HG02981 (cell line): ENCODE measurements around the gene NAXD.
"Not testable (repeated sequence)": the region's sequence is repeated elsewhere in the genome, so short reads cannot be mapped to it uniquely, and the experiment has no call there.

Source experiments
- ATAC-seq: cut with Tn5 transposase; IDR thresholded peaks from one replicate; pipeline ENCODE4 v1.9.1; 2021; ENCODE audit warnings: mild to moderate bottlenecking, moderate library complexity; ENCODE audit not compliant: unreplicated experiment

The NAXD gene

DNA sequence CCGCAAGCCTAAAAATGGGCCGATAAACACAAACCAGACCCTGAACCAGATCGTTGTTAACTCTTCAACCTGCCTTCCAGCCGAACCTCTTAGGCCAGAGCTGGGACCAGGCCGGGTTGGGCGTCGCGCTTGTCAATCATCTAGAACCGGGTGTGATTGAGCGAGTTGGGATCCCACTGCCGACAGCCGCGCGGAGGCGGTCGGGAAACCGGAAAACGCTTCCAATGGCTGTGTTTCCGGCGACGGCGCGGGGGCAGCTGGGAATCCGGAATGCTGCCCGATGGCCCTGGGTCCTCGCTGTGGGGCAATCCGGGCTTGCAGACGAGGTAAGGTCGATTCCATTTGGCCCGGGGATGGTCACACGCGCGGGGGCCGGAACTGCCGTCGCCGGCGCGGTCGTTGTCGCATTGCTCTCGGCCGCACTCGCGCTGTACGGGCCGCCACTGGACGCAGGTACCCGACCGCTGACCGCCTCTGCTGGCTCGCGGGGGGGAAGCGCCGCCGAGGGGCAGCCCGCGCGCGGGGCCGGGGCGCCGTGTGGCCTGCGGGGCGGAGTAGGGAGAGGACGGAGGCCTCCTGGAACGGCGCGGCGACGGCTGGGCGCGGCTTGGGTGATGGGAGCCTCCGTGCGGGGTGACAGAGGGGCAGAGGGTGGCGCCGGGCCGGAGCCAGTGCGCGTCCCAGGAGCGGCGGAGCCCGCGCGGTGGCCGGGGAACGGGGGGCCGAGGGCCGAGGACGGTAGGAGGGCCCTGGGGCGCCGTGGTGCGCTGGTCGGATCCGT lies at the start of gene NAXD:
Gene NAXD (plus strand): TSS at position 224 of the 781 bp plus-strand sequence. CDS start 57 bp downstream, at position 281.
- peak; percentile 82 for ATAC-seq

DNA sequence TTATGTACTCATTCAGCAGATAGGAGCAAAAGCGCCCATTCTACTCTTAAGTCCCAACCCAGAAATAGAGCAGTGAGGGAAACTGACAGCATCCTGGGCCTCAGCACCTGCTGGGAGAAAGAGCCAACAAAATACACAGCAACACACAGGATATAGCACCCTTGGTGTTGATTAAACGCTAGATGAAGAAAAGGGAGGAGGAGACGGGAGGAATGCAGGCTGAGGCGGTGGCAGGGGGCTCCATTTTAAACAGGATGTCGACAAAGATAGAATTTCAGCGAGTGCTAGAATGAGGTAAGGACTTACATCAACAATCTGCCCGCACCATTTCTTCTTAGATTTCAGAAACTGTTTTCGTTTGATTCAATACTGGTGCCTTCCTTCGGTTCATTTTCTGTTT lies 49.2 kb upstream of the NAXD start:
- ATAC-seq: no peak

DNA sequence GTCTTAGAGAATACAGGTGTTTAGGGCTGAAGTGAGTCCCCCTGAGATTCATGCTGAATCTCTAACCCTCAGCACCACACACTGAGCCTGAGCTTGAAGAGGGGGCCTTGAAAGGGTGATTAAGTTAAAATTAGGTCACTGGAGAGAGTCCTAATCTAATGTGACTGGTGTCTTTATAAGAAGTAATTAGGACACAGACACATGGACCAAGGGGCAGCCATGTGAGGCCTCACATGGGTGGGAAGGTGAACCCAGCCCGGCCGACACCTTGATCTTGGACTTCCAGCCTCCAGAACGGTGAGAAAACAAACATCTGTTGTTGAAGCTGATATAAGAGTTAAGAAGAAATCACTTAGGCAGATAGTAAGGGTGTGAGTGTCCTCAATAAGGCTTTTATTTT lies 46.7 kb upstream of the NAXD start:
- no peak for ATAC-seq

GRCh38 chr13:110569962-110570361 lies 45.4 kb upstream of the NAXD start:
- not testable (repeated sequence) for ATAC-seq

DNA sequence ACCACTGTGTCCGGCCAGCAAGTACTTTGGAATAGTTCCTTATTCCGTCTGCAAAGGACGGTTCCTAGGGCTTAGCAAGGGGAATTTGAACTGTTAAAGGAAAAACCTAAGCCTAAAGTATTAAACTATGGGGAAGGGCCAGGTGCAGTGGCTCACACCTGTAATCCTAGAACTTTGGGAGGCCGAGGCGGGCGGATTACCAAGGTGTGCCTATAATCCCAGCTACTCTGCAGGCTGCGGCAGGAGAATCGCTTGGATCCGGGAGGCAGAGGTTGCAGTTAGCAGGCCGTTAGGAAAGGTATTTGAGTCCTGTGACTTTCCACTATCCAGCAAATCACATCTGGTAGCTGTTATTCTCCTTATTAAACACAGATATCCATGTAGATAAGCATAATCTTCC lies 44.5 kb upstream of the NAXD start:
- no peak for ATAC-seq

DNA sequence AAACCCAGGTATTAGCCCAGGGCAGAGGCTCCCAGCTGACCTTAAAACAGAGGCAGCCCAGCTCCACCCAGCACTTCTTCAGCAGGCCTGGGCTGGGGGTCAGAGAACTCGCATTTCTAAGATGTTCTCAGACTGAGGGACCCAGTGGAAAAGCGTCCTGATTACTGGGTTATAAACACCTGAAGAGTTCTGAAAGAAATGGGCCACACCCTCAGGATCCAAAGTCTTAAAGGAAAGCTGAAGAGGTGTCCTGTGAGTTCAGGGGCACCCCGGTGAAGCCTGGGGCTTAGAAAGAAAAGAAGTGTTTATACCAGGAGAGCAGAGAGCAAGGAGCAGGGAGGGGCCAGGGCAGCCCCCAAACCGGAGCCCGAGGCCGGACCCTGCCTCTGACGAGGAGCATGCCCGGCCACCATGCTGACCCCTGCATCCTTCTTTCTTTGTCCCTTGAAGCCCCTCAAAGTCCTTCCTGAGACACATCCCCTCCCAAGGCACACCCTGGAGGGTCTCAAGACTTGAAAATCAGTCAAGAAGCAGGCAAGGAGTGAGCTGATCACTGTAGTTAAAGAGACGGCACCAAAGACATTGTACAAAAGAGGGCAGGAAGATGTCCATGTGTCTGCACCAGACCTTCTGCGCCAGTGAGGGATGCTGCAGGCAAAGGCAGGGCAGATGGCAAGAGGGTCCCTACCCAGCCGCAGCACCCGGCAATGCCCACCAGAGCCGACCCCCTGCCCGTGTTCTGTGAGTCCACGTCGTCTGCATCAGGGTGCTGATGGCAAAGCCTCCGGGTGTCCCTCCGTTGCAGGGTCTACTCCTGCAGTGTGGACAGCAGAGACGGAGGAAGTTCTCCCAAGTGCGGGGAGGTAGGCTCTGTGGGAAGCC lies 43.2 kb upstream of the NAXD start:
- no peak for ATAC-seq

DNA sequence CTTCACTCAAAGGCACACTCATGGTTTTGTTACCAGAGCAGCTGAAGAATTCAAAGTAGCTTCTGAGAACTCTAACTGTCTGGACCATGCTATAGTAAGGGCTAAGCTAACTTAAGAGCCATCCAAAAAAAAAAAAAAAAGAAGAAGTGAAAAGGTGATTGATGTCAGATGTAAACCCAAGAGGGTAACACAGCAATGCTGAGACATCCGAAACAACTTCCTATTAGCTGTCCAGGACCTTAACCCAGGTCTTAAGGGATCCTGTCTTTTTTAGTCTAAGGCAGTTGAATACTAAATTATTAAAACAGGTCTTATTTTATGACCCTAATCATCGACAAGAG lies 42.6 kb upstream of the NAXD start:
- no peak for ATAC-seq

- no peak for ATAC-seq
Observed at GRCh38 chr13:110574161-110574560, 41.2 kb upstream of the NAXD start.

DNA sequence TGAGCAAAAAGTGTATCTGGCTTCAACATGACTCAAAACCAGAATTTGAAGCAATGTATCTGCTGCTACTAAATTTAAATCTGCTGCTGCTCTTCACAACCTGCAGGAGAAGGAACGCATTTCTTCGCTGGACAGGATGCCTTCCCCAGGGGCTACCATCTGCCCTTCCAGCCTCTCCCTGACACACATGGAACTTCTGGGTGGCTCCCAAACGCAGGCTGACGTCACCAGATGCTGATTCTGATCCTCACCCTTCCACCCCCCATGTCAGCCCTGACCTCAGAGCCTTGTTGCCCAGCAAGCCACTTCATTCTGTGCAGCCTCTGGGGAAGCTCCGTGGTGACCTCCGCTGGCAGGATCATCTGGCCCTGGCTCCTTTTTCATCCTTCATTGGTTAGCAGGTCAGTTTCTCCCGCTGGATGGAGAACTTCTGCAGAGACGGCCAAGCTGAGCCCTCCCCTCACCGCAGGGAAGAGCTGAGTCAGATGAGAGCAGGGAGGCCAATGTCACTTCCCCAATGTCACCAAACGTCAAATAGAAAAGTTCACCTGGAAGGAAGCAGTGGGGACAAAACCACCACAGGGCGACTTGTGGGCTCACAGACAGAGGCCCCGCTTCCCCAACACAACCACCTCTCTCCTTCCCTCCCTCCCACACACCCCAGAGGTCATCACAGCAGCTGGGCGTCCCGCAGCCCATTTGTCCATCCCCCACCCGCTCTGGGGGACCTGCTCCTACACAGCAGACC lies 39.8 kb upstream of the NAXD start:
- peak; percentile 69 for ATAC-seq

GRCh38 chr13:110576070-110576394 lies 39.3 kb upstream of the NAXD start:
- no peak for ATAC-seq

- ATAC-seq: no peak
Observed at GRCh38 chr13:110576736-110577476, 38.4 kb upstream of the NAXD start.

DNA sequence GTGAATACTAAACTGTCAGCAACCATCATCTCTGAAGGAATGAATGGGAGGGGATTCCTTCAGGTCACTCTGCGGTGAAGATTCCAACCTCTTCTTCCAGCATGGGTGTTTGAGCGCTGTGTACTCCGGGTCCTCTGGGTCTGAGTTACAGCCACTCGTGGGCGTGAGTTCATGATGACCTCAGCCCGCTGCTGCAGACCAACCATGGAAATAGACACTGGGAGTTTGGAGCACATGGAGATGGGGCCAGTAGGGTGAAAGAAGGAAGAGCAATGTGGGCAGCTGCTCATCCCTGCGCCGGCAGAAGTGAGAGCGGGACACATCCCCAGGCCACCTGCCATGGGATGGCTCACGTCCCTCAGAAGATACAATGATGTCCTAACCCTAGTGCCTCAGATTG lies 37.0 kb upstream of the NAXD start:
- no peak for ATAC-seq

GRCh38 chr13:110580800-110581199 lies 34.5 kb upstream of the NAXD start:
- no peak for ATAC-seq

DNA sequence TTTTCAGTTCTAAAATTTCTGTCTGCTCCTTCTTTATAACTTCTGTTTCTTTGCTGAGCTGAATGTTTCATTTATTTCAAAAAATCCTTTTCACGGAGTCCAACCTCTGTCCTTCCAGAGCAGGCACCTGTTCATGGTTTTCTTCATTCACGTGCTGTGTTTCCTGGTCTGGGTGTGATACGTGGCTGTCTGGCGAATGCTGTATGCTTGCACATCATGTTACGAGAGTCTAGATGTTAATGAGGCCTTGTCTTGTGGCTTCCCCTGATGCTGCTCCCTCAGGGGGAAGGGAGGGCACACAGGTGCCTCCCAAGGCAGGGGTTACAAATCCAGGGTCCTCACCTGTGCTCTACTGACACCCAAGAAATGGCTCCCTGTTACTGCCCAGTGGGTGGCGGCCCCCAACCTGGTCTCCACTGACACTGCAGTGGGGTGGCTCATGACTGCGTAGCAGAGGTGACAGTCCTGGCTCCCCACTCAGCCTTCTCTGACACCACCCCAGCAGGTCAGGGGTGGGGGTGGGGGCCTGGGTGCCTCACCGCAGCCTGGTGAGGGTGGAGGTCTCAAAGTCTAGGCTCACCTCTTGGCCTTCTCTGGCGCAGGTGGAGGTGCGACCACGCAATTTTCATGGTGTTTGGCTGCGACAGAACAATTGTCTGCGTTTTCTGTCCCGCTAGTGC lies 33.7 kb upstream of the NAXD start:
- no peak for ATAC-seq

DNA sequence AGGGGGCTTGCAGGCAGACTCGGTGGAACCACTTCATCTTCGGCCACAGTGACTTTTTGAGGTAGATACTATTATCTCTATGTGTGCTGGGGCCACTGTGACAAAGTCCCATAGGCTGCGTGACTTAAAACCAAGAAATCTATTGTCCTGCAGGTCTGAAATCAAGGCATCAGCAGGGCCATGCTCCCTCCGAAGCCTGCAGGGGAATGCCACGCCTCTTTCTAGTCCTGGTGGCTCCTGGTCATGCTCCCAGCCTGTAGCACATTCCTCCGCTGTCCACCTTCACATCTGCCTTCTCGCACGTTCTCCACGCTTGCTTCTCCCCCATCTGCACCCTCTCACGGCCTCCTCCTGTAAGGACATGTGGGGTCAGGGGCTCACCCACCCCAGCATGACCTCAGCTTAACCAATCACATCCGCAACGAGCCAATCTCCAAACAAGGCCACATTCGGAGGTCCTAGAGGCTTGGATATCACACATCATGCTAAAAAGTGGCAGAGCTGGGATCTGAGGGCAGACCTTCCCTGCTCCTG lies 32.9 kb upstream of the NAXD start:
- ATAC-seq: no peak

DNA sequence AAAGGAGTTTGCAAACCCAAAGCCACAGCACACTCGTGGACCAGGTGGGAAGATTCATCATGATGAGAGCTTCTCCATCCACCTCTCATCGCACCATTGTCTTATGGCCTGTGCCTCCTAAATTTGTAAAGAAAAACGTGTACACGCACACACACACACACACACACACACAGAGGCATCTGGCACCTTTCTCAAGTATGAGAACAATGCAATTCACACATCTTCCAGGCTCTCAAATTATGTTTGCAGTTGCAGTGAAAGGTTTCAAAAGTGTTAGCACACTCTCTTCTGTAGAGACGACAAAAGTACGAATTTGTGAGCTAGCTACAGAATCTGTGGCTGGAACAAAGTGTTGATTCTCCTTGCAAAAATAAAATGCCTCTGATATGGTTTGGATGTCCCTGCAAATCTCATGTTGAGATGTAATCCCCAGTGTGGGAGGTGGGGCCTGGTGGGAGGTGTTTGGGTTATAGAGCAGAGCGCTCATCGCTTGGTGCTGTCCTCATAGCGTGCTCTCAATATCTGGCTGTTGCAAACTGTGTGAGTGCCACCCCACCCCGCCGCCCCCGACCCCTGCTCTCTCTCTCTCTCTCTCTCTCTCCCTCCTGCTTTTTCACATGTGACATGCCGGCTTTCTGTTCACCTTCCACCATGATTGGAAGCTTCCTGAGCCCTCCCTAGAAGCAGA lies 32.0 kb upstream of the NAXD start:
- no peak for ATAC-seq

GRCh38 chr13:110589793-110590390 lies 25.5 kb upstream of the NAXD start:
- ATAC-seq: no peak

DNA sequence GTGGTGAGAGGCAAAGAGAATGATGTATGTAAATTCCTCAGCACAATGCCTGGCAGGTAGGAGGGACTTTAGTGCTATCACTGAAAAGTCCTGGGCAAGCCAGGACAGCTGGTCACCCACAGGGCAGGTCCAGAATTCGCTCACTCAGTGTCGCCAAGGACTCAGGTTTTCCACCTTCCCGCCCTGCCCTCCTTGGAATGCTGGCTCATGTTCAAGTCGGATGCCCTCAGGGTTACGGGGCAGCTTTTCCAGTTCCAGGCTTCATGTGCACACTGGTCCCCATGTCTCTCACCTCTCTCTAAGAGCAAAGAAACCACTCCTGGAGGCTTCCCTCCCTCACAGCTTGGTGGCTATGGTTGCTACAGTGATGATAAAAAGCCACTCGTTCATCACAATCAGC lies 24.8 kb upstream of the NAXD start:
- ATAC-seq: no peak

GRCh38 chr13:110592665-110593064 lies 22.7 kb upstream of the NAXD start:
- no peak for ATAC-seq
